ENCODE measurements around the gene G0S2. TPM values are rescaled to one million over a fixed set of nuclear protein-coding genes. Genes with fewer than 3 reads are reported as not detected.
"Not testable (repeated sequence)": the region's sequence is repeated elsewhere in the genome, so short reads cannot be mapped to it uniquely, and the experiment has no call there.

G0S2 gene
- total and polyA plus RNA-seq, 3 experiments from 2014 or later, result 3.8 to 4.5 TPM; not detected in 1

DNA sequence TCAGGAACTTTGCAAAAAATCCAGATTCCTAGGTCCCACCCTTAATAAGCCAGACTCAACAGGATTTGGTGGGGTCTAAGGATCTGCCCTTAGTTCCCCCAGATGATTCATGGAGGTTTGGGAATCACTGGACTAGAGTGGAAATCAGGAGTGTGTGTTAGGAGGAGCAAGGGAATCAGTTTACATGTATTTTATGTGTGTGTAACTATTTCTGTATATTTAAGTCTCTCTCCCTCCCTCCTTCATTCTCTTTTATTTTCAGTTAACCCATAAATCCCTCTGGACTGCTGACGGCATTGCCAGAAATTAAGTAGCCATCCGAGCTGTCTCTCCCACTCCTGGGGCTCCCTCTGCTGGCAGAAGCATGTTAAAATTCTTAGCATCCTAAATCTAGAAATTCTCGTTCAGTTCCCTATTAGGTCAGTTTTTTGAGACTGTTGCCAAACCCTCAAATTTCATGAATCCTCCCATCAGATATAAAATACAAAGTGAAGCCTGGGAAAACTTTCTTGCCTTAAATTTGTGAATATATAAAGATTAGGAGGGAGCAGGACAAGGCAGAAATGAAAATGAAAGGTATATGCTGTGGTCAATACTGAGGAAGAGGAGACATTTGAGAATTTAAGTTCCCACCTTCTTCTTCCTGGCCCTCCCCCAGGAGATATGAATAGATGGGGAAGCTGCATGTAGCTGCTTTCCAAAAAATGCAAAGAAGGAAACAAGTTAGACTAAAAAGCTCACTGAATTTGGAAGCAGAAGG is 17.7 kb downstream of the G0S2 start:
- POLR2A ChIA-PET, result no interaction called here
- peaks cover 0 to 2% of the 10 kb centered on the region in 2 donors for H3K27me3 Mint-ChIP-seq
- H3K4me3 Mint-ChIP-seq, result no peak overlapping the region

GRCh38 chr1:209696673-209697072 is 21.5 kb downstream of the G0S2 start:
- DNase-seq, result no peak
- Histone ChIP-seq H3K27ac (ENCODE audit: low read depth, low read length) (no peak overlapping the region), H3K4me1 (ENCODE audit: insufficient read depth, low read length) (no peaks in the 10 kb centered on the region), H3K4me3 (ENCODE audit: low read length) (no peak overlapping the region), H3K9me3 (ENCODE audit: low read length) (no peaks in the 10 kb centered on the region), H3K27me3 (ENCODE audit: insufficient read depth, low read length, poor library complexity, severe bottlenecking) (no peaks in the 10 kb centered on the region), H3K36me3 (ENCODE audit: insufficient read depth, low read length) (no peaks in the 10 kb centered on the region)
- ChIA-PET CTCF (no interaction called here), POLR2A (no interaction called here)
- Mint-ChIP-seq H3K9me3 (no peaks in the 10 kb centered on the region), H3K4me3 (no peak overlapping the region), H3K4me1 (peaks cover 6 to 16% (median 9%) of the 10 kb centered on the region in 3 donors), H3K36me3 (peaks cover 0 to 7% (median 3%) of the 10 kb centered on the region in 3 donors), H3K27ac (peak overlapping the region in 1 of 8 donors; percentile 36), H3K27me3 (peaks cover 0 to 6% of the 10 kb centered on the region in 2 donors)

More for the DNA sequence above, 17.7 kb downstream of the G0S2 start:
- Histone ChIP-seq H3K9me3 (ENCODE audit: low read length) (no peaks in the 10 kb centered on the region), H3K27me3 (ENCODE audit: insufficient read depth, low read length, poor library complexity, severe bottlenecking) (no peaks in the 10 kb centered on the region), H3K36me3 (ENCODE audit: insufficient read depth, low read length) (no peaks in the 10 kb centered on the region), H3K4me1 (ENCODE audit: insufficient read depth, low read length) (no peaks in the 10 kb centered on the region), H3K4me3 (ENCODE audit: low read length) (no peak overlapping the region), H3K27ac (ENCODE audit: low read depth, low read length) (no peak overlapping the region)
- CTCF ChIA-PET, result interaction anchor here (0.7 to 2.0 kb wide), 8 partner anchors 38 to 125 kb away, joined by 3 to 6 read pairs (median 3); partner anchors contain the start of gene TRAF3IP3
- DNase-seq, result peak; percentile 31 to 62 (median 45)
- Mint-ChIP-seq H3K36me3 (no peaks in the 10 kb centered on the region), H3K9me3 (no peaks in the 10 kb centered on the region), H3K27ac (peak overlapping the region in 3 of 8 donors; percentile 11 to 43 (median 19)), H3K4me1 (peaks cover 6 to 25% (median 9%) of the 10 kb centered on the region in 3 donors)

DNA sequence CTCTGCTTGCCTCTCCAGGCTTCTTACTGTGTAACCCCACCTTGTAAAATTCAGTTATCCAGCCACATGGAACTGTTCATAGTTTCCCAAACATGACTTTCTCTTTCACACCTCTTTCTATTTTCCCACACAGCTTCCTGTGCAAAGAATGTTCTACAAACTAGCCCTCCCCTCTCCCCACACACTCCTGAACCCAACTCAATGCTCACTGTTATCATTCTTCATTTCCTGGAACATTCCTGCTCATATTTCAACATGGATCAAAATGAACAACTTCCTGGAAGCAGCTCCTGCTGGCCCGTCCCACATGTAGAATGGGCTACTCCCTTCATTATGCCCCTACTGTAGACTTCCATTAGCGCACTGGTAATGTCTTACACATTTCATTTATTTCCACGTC is 21.9 kb downstream of the G0S2 start:
- Mint-ChIP-seq H3K4me3 (no peak overlapping the region), H3K27me3 (peaks cover 0 to 7% of the 10 kb centered on the region in 2 donors), H3K4me1 (peaks cover 6 to 16% (median 9%) of the 10 kb centered on the region in 3 donors), H3K36me3 (peaks cover 0 to 9% (median 4%) of the 10 kb centered on the region in 3 donors), H3K9me3 (no peaks in the 10 kb centered on the region), H3K27ac (peak overlapping the region in 1 of 8 donors; percentile 14)
- no peaks in the 10 kb centered on the region for H3K4me1 ChIP-seq (ENCODE audit: insufficient read depth, low read length)
- H3K9me3 ChIP-seq (ENCODE audit: low read length), result no peaks in the 10 kb centered on the region
- ChIA-PET POLR2A (no interaction called here), CTCF (no interaction called here)
- no peaks in the 10 kb centered on the region for H3K27me3 ChIP-seq (ENCODE audit: insufficient read depth, low read length, poor library complexity, severe bottlenecking)
- no peak for DNase-seq
- no peak overlapping the region for H3K4me3 ChIP-seq (ENCODE audit: low read length)
- H3K36me3 ChIP-seq (ENCODE audit: insufficient read depth, low read length), result no peaks in the 10 kb centered on the region
- no peak overlapping the region for H3K27ac ChIP-seq (ENCODE audit: low read depth, low read length)

DNA sequence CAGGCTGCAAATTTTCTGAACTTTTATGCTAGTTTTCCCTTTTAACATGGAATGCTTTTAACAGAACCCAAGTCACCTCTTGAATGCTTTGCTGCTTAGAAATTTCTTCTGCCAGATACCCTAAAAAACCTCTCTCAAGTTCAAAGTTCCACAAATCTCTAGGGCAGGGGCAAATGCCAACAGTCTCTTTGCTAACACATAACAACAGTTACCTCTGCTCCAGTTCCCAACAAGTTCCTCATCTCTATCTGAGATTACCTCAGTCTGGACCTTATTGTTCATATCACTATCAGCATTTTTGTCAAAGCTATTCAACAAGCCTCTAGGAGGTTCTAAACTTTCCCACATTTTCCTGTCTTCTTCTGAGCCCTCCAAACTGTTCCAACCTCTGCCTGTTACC is 25.5 kb downstream of the G0S2 start:
- H3K4me1 Mint-ChIP-seq; H3K27ac ChIP-seq (ENCODE audit: low read depth, low read length); H3K36me3 Mint-ChIP-seq; DNase-seq; H3K9me3 ChIP-seq (ENCODE audit: low read length); H3K4me3 Mint-ChIP-seq; H3K4me1 ChIP-seq (ENCODE audit: insufficient read depth, low read length); POLR2A ChIA-PET; H3K9me3 Mint-ChIP-seq; H3K36me3 ChIP-seq (ENCODE audit: insufficient read depth, low read length); H3K27ac Mint-ChIP-seq; H3K27me3 ChIP-seq (ENCODE audit: insufficient read depth, low read length, poor library complexity, severe bottlenecking); H3K4me3 ChIP-seq (ENCODE audit: low read length): not testable (repeated sequence)
- peaks cover 10 to 12% of the 10 kb centered on the region in 2 donors for H3K27me3 Mint-ChIP-seq
- CTCF ChIA-PET, result interaction anchor here (1.9 kb wide), 1 partner anchor 131 kb away, joined by 5 read pairs; no protein-coding TSS in a partner anchor

GRCh38 chr1:209702832-209703231 is 27.6 kb downstream of the G0S2 start:
- peaks cover 10% of the 10 kb centered on the region in 2 donors for H3K27me3 Mint-ChIP-seq
- Histone ChIP-seq H3K36me3 (ENCODE audit: insufficient read depth, low read length) (no peaks in the 10 kb centered on the region), H3K4me1 (ENCODE audit: insufficient read depth, low read length) (no peaks in the 10 kb centered on the region), H3K27me3 (ENCODE audit: insufficient read depth, low read length, poor library complexity, severe bottlenecking) (no peaks in the 10 kb centered on the region), H3K4me3 (ENCODE audit: low read length) (no peak overlapping the region), H3K27ac (ENCODE audit: low read depth, low read length) (no peak overlapping the region), H3K9me3 (ENCODE audit: low read length) (no peaks in the 10 kb centered on the region)
- H3K27ac Mint-ChIP-seq, result no peak overlapping the region
- CTCF ChIA-PET, result no interaction called here
- DNase-seq, result no peak
- POLR2A ChIA-PET, result no interaction called here
- no peaks in the 10 kb centered on the region for H3K9me3 Mint-ChIP-seq
- peaks cover 0 to 5% (median 1%) of the 10 kb centered on the region in 3 donors for H3K4me1 Mint-ChIP-seq
- peaks cover 0 to 13% (median 6%) of the 10 kb centered on the region in 3 donors for H3K36me3 Mint-ChIP-seq
- H3K4me3 Mint-ChIP-seq, result no peak overlapping the region

GRCh38 chr1:209703834-209704504 is 28.8 kb downstream of the G0S2 start:
- Histone ChIP-seq H3K4me1 (ENCODE audit: insufficient read depth, low read length) (no peaks in the 10 kb centered on the region), H3K9me3 (ENCODE audit: low read length) (no peaks in the 10 kb centered on the region), H3K27ac (ENCODE audit: low read depth, low read length) (no peak overlapping the region), H3K36me3 (ENCODE audit: insufficient read depth, low read length) (no peaks in the 10 kb centered on the region), H3K4me3 (ENCODE audit: low read length) (no peak overlapping the region), H3K27me3 (ENCODE audit: insufficient read depth, low read length, poor library complexity, severe bottlenecking) (no peaks in the 10 kb centered on the region)
- peaks cover 0 to 13% (median 6%) of the 10 kb centered on the region in 3 donors for H3K36me3 Mint-ChIP-seq
- peaks cover 0 to 5% (median 1%) of the 10 kb centered on the region in 3 donors for H3K4me1 Mint-ChIP-seq
- no peak overlapping the region for H3K27ac Mint-ChIP-seq
- no peak for DNase-seq
- POLR2A ChIA-PET, result no interaction called here
- CTCF ChIA-PET, result no interaction called here
- H3K4me3 Mint-ChIP-seq, result no peak overlapping the region
- peaks cover 9 to 10% of the 10 kb centered on the region in 2 donors for H3K27me3 Mint-ChIP-seq
- no peaks in the 10 kb centered on the region for H3K9me3 Mint-ChIP-seq

GRCh38 chr1:209704584-209704983 is 29.4 kb downstream of the G0S2 start, which contains the start of gene HSD11B1:
Gene HSD11B1 (plus strand): TSS chr1:209704846. CDS start chr1:209704943, 97 bp downstream.
- Mint-ChIP-seq H3K9me3 (no peaks in the 10 kb centered on the region), H3K27ac (no peak within 1 kb of the TSS), H3K27me3 (peaks cover 7 to 10% of the 10 kb centered on the region in 2 donors), H3K36me3 (peaks cover 0 to 11% (median 6%) of the 10 kb centered on the region in 3 donors), H3K4me3 (no peak within 1 kb of the TSS), H3K4me1 (peaks cover 1 to 5% (median 5%) of the 10 kb centered on the region in 3 donors)
- CTCF ChIA-PET, result interaction anchor here (0.7 kb wide), 1 partner anchor 136 kb away, joined by 3 read pairs; no protein-coding TSS in a partner anchor
- Histone ChIP-seq H3K36me3 (ENCODE audit: insufficient read depth, low read length) (no peaks in the 10 kb centered on the region), H3K9me3 (ENCODE audit: low read length) (no peaks in the 10 kb centered on the region), H3K27ac (ENCODE audit: low read depth, low read length) (no peak within 1 kb of the TSS), H3K4me3 (ENCODE audit: low read length) (no peak within 1 kb of the TSS), H3K4me1 (ENCODE audit: insufficient read depth, low read length) (no peaks in the 10 kb centered on the region), H3K27me3 (ENCODE audit: insufficient read depth, low read length, poor library complexity, severe bottlenecking) (no peaks in the 10 kb centered on the region)
- POLR2A ChIA-PET, result no interaction called here
- no peak for DNase-seq
